Upper lobe of right lung (tissue), 1 donor: ENCODE measurements around the gene LEMD3. TPM values are rescaled to one million over a fixed set of nuclear protein-coding genes. Genes with fewer than 3 reads are reported as not detected.

Experiments
- ATAC-seq: fragments of 200-7000 bp; cut with Tn5 transposase; one replicate; pipeline ENCODE4 v1.9.1; 2020; ENCODE audit warnings: mild to moderate bottlenecking, moderate library complexity
- DNase-seq: peaks from one replicate; pipeline ENCODE4 v3.0.0-alpha.2; 2020
- H3K27ac ChIP-seq: fragments of 200-600 bp; one replicate; pipeline ENCODE4 v1.8.0; 2022
- H3K27me3 ChIP-seq: fragments of 200-600 bp; one replicate; pipeline ENCODE4 v1.8.0; 2022; ENCODE audit warnings: mild to moderate bottlenecking
- H3K36me3 ChIP-seq: fragments of 200-600 bp; one replicate; pipeline ENCODE4 v1.8.0; 2022
- H3K4me1 ChIP-seq: fragments of 200-600 bp; one replicate; pipeline ENCODE4 v1.8.0; 2022
- H3K4me3 ChIP-seq: fragments of 200-600 bp; one replicate; pipeline ENCODE4 v1.8.0; 2022; ENCODE audit warnings: mild to moderate bottlenecking
- H3K9me3 ChIP-seq: fragments of 200-600 bp; one replicate; pipeline ENCODE4 v1.8.0; 2022
- CTCF ChIP-seq: fragments of 200-600 bp; IDR thresholded peaks from one replicate; pipeline ENCODE4 v1.8.0; 2022; ENCODE audit warnings: antibody characterized with exemption
- intact Hi-C: fragments of 100-400 bp; cut with DNase I; formaldehyde crosslinking; loops from one replicate; pipeline ENCODE4 v1.11.0; 2022
- total RNA-seq: library from RNA; stranded (reverse); fragmentation: NEBNext Ultra II Directional; extraction: Animal tissue kit (Norgen Biotek cat#: 25700); gene quantifications from one replicate; pipeline ENCODE4 v1.2.1, GENCODE V29; 2021
- donor health status: DM: no; HTN: yes; CAD: no; lungs with severe emphysema.

Gene LEMD3
- total RNA-seq, 1 donor from 2014 or later: 33.1 TPM

- ATAC-seq: no peak
- H3K36me3 ChIP-seq: no peaks in the 10 kb centered on the region
- H3K4me1 ChIP-seq: no peaks in the 10 kb centered on the region
- H3K27ac ChIP-seq: no peak overlapping the region
- no peaks in the 10 kb centered on the region for H3K27me3 ChIP-seq
- H3K4me3 ChIP-seq: no peak overlapping the region
- TF ChIP-seq CTCF: no peak
- intact Hi-C loops: no loop called here
- no peaks in the 10 kb centered on the region for H3K9me3 ChIP-seq
- no peak for DNase-seq
Observed at GRCh38 chr12:65275627-65276026, 106.2 kb downstream of the LEMD3 start.

DNA sequence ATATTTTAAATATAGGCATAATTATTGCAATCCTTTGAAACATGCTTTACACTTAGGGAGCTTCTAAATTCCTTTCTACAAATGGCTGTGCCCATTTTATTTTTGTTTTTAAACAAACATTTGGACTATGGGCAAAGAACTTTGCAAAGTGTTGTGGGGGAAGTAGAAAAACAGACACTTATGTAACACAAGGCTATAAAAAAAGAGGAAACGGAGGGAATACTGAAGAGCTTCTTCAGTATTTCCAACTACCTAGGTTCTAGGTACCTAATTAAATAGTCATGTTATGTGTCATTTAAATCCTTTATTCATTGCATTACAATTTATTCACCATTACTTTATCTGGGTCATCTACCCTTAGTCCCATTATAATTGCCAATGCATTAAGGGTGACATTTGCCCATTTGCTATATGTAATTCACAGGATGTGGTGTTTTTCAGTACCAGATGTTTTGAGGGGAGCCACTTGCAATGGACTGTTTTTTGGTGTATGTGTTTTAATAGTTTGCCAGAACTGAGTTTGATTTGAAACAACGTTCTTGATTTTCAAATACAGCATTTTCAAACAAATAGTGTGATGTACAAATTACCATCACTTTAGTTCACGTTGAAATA lies 107.6 kb downstream of the LEMD3 start:
- DNase-seq (no peak), ATAC-seq (no peak)
- intact Hi-C loops: no loop called here
- Histone ChIP-seq H3K27ac (no peak overlapping the region), H3K4me1 (no peaks in the 10 kb centered on the region), H3K27me3 (no peaks in the 10 kb centered on the region), H3K36me3 (no peaks in the 10 kb centered on the region), H3K4me3 (no peak overlapping the region), H3K9me3 (no peaks in the 10 kb centered on the region)
- TF ChIP-seq CTCF: no peak

GRCh38 chr12:65277994-65278575 lies 108.7 kb downstream of the LEMD3 start:
- no peak for DNase-seq
- TF ChIP-seq CTCF: no peak

GRCh38 chr12:65278576-65279368 lies 109.4 kb downstream of the LEMD3 start, which contains the start of gene MSRB3:
MSRB3 (plus strand) TSS chr12:65278683; CDS start chr12:65308580, 29,897 bp downstream.
- no peaks in the 10 kb centered on the region for H3K36me3 ChIP-seq

More at GRCh38 chr12:65277994-65278575, 108.7 kb downstream of the LEMD3 start:
- no peaks in the 10 kb centered on the region for H3K27me3 ChIP-seq
- H3K9me3 ChIP-seq: no peaks in the 10 kb centered on the region
- intact Hi-C loops: no loop called here
- no peaks in the 10 kb centered on the region for H3K36me3 ChIP-seq
- ATAC-seq: no peak
- peak overlapping the region; percentile 84 for H3K27ac ChIP-seq
- peak overlapping the region; percentile 79 for H3K4me3 ChIP-seq
- H3K4me1 ChIP-seq: no peaks in the 10 kb centered on the region

More at GRCh38 chr12:65278576-65279368, 109.4 kb downstream of the LEMD3 start, which contains the start of gene MSRB3:
- H3K27me3 ChIP-seq: no peaks in the 10 kb centered on the region
- TF ChIP-seq CTCF: peak; percentile 26
- intact Hi-C loops: no loop called here
- peak; percentile 92 for ATAC-seq
- no peaks in the 10 kb centered on the region for H3K4me1 ChIP-seq
- DNase-seq: peak; percentile 80
- H3K4me3 ChIP-seq: peak within 1 kb of the TSS; percentile 79
- H3K27ac ChIP-seq: peak within 1 kb of the TSS; percentile 84
- H3K9me3 ChIP-seq: no peaks in the 10 kb centered on the region
